ENCODE measurements around the gene RCOR3.
"Not testable (repeated sequence)": the region's sequence is repeated elsewhere in the genome, so short reads cannot be mapped to it uniquely, and the experiment has no call there.

RCOR3 gene

DNA sequence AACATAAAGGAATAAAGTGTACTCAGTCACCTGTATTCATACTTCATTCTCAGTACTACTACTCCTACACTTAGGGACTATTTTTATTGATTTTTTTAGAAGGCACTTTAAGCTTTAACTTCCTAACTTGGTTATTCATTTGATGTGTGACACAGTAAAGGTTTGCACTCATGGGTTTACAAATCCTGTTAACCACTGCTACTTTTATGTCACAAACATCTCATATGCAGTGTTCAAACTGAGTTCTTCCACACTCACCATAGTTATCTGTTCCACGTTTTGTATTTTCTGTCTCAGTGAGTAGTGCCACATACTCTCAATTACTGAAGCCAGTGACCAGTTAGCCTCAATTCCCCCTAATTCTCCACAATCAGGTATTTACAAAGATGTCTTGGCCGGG is 33.2 kb downstream of the RCOR3 start:
- H3K4me1 ChIP-seq (ENCODE audit: control insufficient read depth, insufficient read depth, low read length): no peaks in the 10 kb centered on the region
- H3K27ac ChIP-seq (ENCODE audit: low read depth, low read length): no peak overlapping the region
- no peaks in the 10 kb centered on the region for H3K9me3 ChIP-seq (ENCODE audit: control insufficient read depth, insufficient read depth, low read depth, low read length)
- H3K27me3 ChIP-seq (ENCODE audit: control insufficient read depth, insufficient read depth, low read length): no peaks in the 10 kb centered on the region
- H3K36me3 ChIP-seq (ENCODE audit: control insufficient read depth, insufficient read depth, low read length): peaks cover 79% of the 10 kb centered on the region
- no peak overlapping the region for H3K9ac ChIP-seq (ENCODE audit: low read length)
- no peak overlapping the region for H3K4me3 ChIP-seq (ENCODE audit: low read depth, low read length)

DNA sequence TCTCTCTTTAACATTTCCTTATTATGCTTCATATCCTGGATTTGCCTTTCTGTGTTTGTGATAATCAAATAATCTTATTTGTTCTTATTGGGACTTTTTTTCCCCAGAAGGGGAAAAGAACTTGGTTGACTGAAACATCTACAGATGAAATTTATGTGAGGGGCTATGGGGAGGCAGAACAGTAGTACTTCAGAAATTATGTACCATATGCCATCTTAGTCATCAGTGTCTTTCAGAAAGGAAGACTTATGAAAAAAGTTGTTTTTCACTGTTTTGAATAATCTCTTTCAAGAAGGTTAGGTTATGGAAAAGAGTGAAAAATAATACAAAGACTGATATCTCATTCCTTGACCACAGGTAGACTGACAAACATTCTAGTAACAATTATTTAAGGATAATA is 37.2 kb downstream of the RCOR3 start:
- Histone ChIP-seq H3K27me3 (ENCODE audit: control insufficient read depth, insufficient read depth, low read length) (no peaks in the 10 kb centered on the region), H3K27ac (ENCODE audit: low read depth, low read length) (no peak overlapping the region), H3K36me3 (ENCODE audit: control insufficient read depth, insufficient read depth, low read length) (peaks cover 65% of the 10 kb centered on the region), H3K9me3 (ENCODE audit: control insufficient read depth, insufficient read depth, low read depth, low read length) (no peaks in the 10 kb centered on the region), H3K4me3 (ENCODE audit: low read depth, low read length) (no peak overlapping the region), H3K4me1 (ENCODE audit: control insufficient read depth, insufficient read depth, low read length) (0 out of 2 replicates have a peak, but pooled peaks cover 6% of the 10 kb centered on the region), H3K9ac (ENCODE audit: low read length) (no peak overlapping the region)

- no peak overlapping the region for H3K27ac ChIP-seq (ENCODE audit: low read depth, low read length)
- H3K4me1 ChIP-seq (ENCODE audit: control insufficient read depth, insufficient read depth, low read length): no peaks in the 10 kb centered on the region
- no peaks in the 10 kb centered on the region for H3K9me3 ChIP-seq (ENCODE audit: control insufficient read depth, insufficient read depth, low read depth, low read length)
- peaks cover 36% of the 10 kb centered on the region for H3K36me3 ChIP-seq (ENCODE audit: control insufficient read depth, insufficient read depth, low read length)
- no peaks in the 10 kb centered on the region for H3K27me3 ChIP-seq (ENCODE audit: control insufficient read depth, insufficient read depth, low read length)
- no peak overlapping the region for H3K9ac ChIP-seq (ENCODE audit: low read length)
- no peak overlapping the region for H3K4me3 ChIP-seq (ENCODE audit: low read depth, low read length)
Observed at GRCh38 chr1:211305044-211305443, 45.9 kb downstream of the RCOR3 start.

GRCh38 chr1:211309617-211310016 is 50.5 kb downstream of the RCOR3 start:
- Histone ChIP-seq H3K27me3 (ENCODE audit: control insufficient read depth, insufficient read depth, low read length) (no peaks in the 10 kb centered on the region), H3K27ac (ENCODE audit: low read depth, low read length) (no peak overlapping the region), H3K4me3 (ENCODE audit: low read depth, low read length) (no peak overlapping the region), H3K9ac (ENCODE audit: low read length) (no peak overlapping the region), H3K36me3 (ENCODE audit: control insufficient read depth, insufficient read depth, low read length) (peaks cover 42% of the 10 kb centered on the region), H3K9me3 (ENCODE audit: control insufficient read depth, insufficient read depth, low read depth, low read length) (no peaks in the 10 kb centered on the region), H3K4me1 (ENCODE audit: control insufficient read depth, insufficient read depth, low read length) (no peaks in the 10 kb centered on the region)

DNA sequence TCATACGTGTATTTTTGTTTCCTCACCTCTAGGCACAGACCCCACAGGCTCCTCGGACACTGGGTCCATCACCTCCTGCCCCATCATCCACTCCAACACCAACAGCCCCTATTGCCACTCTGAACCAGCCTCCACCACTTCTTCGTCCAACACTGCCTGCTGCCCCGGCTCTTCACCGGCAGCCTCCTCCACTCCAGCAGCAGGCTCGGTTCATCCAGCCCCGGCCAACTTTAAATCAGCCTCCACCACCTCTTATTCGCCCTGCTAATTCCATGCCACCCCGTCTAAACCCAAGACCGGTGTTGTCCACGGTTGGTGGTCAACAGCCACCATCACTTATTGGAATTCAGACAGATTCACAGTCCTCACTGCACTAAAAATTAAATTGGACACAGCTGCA is 54.2 kb downstream of the RCOR3 start:
- no peaks in the 10 kb centered on the region for H3K9me3 ChIP-seq (ENCODE audit: control insufficient read depth, insufficient read depth, low read depth, low read length)
- H3K36me3 ChIP-seq (ENCODE audit: control insufficient read depth, insufficient read depth, low read length): peaks cover 47% of the 10 kb centered on the region
- no peak overlapping the region for H3K27ac ChIP-seq (ENCODE audit: low read depth, low read length)
- H3K27me3 ChIP-seq (ENCODE audit: control insufficient read depth, insufficient read depth, low read length): no peaks in the 10 kb centered on the region
- H3K4me1 ChIP-seq (ENCODE audit: control insufficient read depth, insufficient read depth, low read length): no peaks in the 10 kb centered on the region
- no peak overlapping the region for H3K4me3 ChIP-seq (ENCODE audit: low read depth, low read length)
- H3K9ac ChIP-seq (ENCODE audit: low read length): no peak overlapping the region

GRCh38 chr1:211318576-211319280 is 59.6 kb downstream of the RCOR3 start:
- Histone ChIP-seq H3K4me1 (ENCODE audit: control insufficient read depth, insufficient read depth, low read length) (no peaks in the 10 kb centered on the region), H3K27me3 (ENCODE audit: control insufficient read depth, insufficient read depth, low read length) (no peaks in the 10 kb centered on the region), H3K4me3 (ENCODE audit: low read depth, low read length) (no peak overlapping the region), H3K27ac (ENCODE audit: low read depth, low read length) (no peak overlapping the region), H3K9ac (ENCODE audit: low read length) (no peak overlapping the region), H3K36me3 (ENCODE audit: control insufficient read depth, insufficient read depth, low read length) (peaks cover 21% of the 10 kb centered on the region), H3K9me3 (ENCODE audit: control insufficient read depth, insufficient read depth, low read depth, low read length) (no peaks in the 10 kb centered on the region)

DNA sequence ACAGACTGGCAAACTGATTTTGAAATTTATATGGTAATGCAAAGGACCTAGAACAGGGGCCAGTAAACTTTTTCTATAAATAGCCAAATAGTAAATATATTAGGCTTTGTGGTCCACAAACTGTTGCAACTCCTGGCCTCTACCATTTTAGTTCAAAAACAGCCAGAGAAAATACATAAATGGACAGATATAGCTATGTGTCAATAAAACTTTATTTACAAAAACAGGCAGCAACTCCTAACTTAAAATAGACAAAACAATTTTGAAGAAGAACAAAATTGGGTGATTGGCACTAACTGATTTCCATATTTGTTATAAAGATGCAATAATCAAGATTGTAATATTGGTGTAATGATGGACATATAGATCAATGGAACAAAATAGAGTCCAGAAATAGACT is 60.7 kb downstream of the RCOR3 start:
- Histone ChIP-seq H3K36me3 (ENCODE audit: control insufficient read depth, insufficient read depth, low read length) (peaks cover 9% of the 10 kb centered on the region), H3K4me1 (ENCODE audit: control insufficient read depth, insufficient read depth, low read length) (no peaks in the 10 kb centered on the region), H3K9ac (ENCODE audit: low read length) (no peak overlapping the region), H3K27ac (ENCODE audit: low read depth, low read length) (no peak overlapping the region), H3K4me3 (ENCODE audit: low read depth, low read length) (no peak overlapping the region), H3K9me3 (ENCODE audit: control insufficient read depth, insufficient read depth, low read depth, low read length) (no peaks in the 10 kb centered on the region), H3K27me3 (ENCODE audit: control insufficient read depth, insufficient read depth, low read length) (no peaks in the 10 kb centered on the region)

DNA sequence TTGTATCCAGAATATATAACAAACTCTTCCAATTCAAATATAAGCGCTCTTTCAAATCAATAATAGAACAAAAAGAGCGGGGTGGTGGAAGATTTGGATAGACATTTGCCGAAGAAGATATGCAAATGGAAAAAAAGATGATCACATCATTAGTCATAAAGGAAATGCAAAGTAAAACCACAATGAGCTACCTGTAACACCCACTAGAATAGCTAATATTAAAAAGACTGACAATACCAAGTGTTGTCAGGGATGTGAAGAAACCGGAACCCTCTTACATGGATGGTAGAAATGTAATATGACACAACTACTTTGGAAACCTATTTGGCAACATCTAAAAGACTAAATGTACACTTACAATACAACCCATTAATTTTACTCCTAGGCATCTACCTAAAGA is 61.8 kb downstream of the RCOR3 start:
- Histone ChIP-seq H3K36me3 (ENCODE audit: control insufficient read depth, insufficient read depth, low read length) (no peaks in the 10 kb centered on the region; the same call in 1 of the 2 replicates), H3K4me3 (ENCODE audit: low read depth, low read length) (no peak overlapping the region), H3K4me1 (ENCODE audit: control insufficient read depth, insufficient read depth, low read length) (no peaks in the 10 kb centered on the region), H3K27ac (ENCODE audit: low read depth, low read length) (no peak overlapping the region), H3K9ac (ENCODE audit: low read length) (no peak overlapping the region), H3K27me3 (ENCODE audit: control insufficient read depth, insufficient read depth, low read length) (no peaks in the 10 kb centered on the region; the same call in 1 of the 2 replicates), H3K9me3 (ENCODE audit: control insufficient read depth, insufficient read depth, low read depth, low read length) (no peaks in the 10 kb centered on the region)

DNA sequence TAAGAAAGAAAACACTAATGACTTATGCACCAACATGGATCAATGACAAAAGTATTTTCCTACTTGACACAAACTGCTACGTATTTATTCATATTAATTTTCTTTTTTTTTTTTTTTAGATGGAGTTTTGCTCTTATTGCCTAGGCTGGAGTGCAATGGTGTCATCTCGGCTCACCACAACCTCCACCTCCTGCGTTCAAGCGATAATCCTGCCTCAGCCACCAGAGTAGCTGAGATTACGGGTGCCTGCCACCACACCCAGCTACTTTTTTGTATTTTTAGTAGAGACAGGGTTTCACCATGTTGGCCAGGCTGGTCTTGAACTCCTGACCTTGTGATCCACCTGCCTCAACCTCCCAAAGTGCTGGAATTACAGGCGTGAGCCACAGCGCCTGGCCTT is 62.5 kb downstream of the RCOR3 start:
- H3K9ac ChIP-seq (ENCODE audit: low read length); H3K36me3 ChIP-seq (ENCODE audit: control insufficient read depth, insufficient read depth, low read length): not testable (repeated sequence)

GRCh38 chr1:211323156-211324063 is 64.2 kb downstream of the RCOR3 start:
- no peaks in the 10 kb centered on the region for H3K36me3 ChIP-seq (ENCODE audit: control insufficient read depth, insufficient read depth, low read length)
- H3K4me1 ChIP-seq (ENCODE audit: control insufficient read depth, insufficient read depth, low read length): peaks cover 15% of the 10 kb centered on the region
- no peak overlapping the region for H3K9ac ChIP-seq (ENCODE audit: low read length)
- H3K4me3 ChIP-seq (ENCODE audit: low read depth, low read length): no peak overlapping the region
- H3K9me3 ChIP-seq (ENCODE audit: control insufficient read depth, insufficient read depth, low read depth, low read length): no peaks in the 10 kb centered on the region
- peaks cover 4% of the 10 kb centered on the region; the same call in 1 of the 2 replicates for H3K27me3 ChIP-seq (ENCODE audit: control insufficient read depth, insufficient read depth, low read length)
- no peak overlapping the region for H3K27ac ChIP-seq (ENCODE audit: low read depth, low read length)

More for the DNA sequence above, 62.5 kb downstream of the RCOR3 start:
- not testable (repeated sequence) for H3K27ac ChIP-seq (ENCODE audit: low read depth, low read length); H3K27me3 ChIP-seq (ENCODE audit: control insufficient read depth, insufficient read depth, low read length); H3K9me3 ChIP-seq (ENCODE audit: control insufficient read depth, insufficient read depth, low read depth, low read length); H3K4me1 ChIP-seq (ENCODE audit: control insufficient read depth, insufficient read depth, low read length); H3K4me3 ChIP-seq (ENCODE audit: low read depth, low read length)
